Lower leg skin (tissue), 3 donors: Measurements from ENCODE around the gene UBR3.

Experiments used
- POLR2A ChIP-seq, 2 donors: fragments of 450-650 bp; IDR thresholded peaks; one replicate each; pipeline ENCODE4 v1.6.1; 2016 to 2017; ENCODE audit warnings: antibody characterized with exemption in 2 of 2, mild to moderate bottlenecking in 1 of 2, moderate library complexity in 1 of 2
- TF ChIP-seq, protein P1 (sequence below), 3 donors: fragments of 450-650 bp; IDR thresholded peaks; one replicate each; pipeline ENCODE4 v1.5.1; 2016; ENCODE audit warnings: antibody characterized with exemption in 3 of 3, mild to moderate bottlenecking in 3 of 3, moderate library complexity in 2 of 3

DNA sequence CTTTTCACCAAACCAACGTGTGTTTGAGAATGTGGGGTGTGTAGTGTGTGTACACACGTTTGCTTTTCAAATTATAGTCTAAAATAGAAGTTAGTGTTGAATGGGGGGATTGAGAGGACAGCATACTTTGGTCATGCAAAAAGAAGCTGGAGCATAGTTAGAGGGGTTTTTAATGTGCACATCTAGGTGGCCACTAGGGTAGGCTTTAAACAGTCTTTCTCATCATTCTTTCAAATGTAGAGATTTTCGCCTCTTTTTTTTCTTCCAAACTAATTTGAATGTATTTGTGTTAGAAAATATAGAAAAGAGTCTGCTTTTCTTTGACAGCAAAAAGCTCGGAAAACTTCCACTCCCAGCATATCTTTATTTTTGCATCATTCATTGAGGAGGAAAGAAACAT is 185.5 kb downstream of the UBR3 start:
- TF ChIP-seq, protein P1, sequence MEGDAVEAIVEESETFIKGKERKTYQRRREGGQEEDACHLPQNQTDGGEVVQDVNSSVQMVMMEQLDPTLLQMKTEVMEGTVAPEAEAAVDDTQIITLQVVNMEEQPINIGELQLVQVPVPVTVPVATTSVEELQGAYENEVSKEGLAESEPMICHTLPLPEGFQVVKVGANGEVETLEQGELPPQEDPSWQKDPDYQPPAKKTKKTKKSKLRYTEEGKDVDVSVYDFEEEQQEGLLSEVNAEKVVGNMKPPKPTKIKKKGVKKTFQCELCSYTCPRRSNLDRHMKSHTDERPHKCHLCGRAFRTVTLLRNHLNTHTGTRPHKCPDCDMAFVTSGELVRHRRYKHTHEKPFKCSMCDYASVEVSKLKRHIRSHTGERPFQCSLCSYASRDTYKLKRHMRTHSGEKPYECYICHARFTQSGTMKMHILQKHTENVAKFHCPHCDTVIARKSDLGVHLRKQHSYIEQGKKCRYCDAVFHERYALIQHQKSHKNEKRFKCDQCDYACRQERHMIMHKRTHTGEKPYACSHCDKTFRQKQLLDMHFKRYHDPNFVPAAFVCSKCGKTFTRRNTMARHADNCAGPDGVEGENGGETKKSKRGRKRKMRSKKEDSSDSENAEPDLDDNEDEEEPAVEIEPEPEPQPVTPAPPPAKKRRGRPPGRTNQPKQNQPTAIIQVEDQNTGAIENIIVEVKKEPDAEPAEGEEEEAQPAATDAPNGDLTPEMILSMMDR (IDR thresholded peaks at IDR 0.05), result no peak
- no peak for TF ChIP-seq POLR2A (IDR thresholded peaks at IDR 0.05)
